HG03378 (cell line): ENCODE results near the gene PRMT1.
A peak's percentile ranks its signal among the peaks of the same experiment; 100 is the strongest.
"Not testable (repeated sequence)": the region's sequence is repeated elsewhere in the genome, so short reads cannot be mapped to it uniquely, and the experiment has no call there.

Source experiments
- ATAC-seq: cut with Tn5 transposase; IDR thresholded peaks from one replicate; pipeline ENCODE4 v1.9.1; 2021; ENCODE audit warnings: mild to moderate bottlenecking, moderate library complexity; ENCODE audit not compliant: unreplicated experiment

The PRMT1 gene

DNA sequence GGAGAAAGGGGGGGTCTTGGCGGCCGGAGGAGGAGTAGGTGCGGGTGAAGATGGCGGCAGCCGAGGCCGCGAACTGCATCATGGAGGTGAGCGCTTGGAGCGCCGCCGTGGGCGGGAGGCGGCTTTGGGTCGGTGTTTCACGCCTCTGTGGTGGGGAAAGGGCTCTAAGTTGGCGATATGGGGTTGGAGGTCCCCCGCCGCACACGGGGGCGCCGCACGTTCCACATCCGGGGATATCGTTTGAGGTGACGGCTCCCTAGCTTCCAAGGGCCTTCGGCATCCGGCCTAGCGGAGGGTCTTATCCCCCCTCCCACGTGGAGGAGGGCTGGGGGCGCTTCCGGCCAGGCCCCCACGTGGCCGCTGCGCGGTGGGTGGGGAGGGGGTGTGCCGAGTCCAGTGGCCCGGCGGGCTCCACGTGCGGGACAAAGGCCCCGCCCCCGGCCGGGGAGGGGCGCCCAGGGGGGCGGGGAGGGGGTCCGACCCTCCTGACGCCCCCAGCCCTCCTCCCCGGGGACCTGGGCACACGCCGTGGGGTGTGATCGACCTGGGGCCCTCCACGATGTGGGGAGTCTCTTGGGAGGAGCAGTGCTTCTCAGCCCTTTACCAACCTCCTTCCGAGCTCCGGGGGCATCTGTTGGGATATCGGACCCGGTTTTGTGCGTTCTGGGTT, at the start of gene PRMT1:
PRMT1 (plus strand) TSS at position 41 of the 670 bp plus-strand sequence; CDS start at position 51, 10 bp downstream.
- no peak for ATAC-seq

DNA sequence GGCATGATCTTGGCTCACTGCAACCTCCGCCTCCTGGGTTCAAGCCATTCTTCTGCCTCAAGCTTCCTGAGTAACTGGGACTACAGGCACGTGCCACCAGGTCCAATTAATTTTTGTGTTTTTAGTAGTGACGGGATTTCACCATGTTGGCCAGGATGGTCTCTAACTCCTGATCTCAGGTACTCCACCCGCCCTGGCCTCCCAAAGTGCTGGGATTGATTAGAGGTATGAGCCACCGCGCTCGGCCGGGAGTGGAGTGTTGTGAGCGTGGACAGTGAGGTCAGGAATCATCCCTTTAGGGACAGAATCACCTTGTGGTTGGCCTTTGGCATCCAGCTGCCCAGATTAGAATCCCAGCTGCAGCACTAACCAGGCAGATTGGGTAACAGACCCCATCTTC, 47.4 kb upstream of the PRMT1 start:
- no peak for ATAC-seq

DNA sequence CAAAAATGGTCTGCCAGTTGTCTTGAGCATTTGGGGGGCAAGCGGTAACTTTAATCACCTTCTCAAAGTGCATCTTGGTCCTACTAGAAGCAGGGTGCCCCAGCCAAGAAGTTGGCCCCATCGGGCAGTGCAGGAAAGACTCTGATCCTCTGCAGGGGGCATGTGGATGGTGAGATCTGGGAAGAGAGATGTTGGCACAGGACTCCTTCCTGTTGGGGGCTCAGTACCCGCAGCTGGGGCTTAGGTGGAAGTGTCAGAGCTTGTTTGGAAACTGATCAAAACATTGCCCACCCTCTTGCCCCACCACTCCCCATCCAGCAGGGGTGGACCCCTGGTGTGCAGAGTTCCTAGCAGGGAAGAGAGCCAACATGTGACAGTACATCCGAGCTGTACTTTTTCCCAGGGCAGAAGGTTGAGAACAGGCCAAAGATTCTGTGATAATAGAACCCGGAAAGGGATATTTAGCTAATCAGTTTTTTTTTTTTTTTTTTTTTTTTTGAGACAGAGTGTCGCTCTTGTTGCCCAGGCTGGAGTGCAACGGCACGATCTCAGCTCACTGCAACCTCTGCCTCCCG, 46.0 kb upstream of the PRMT1 start:
- ATAC-seq, result no peak

DNA sequence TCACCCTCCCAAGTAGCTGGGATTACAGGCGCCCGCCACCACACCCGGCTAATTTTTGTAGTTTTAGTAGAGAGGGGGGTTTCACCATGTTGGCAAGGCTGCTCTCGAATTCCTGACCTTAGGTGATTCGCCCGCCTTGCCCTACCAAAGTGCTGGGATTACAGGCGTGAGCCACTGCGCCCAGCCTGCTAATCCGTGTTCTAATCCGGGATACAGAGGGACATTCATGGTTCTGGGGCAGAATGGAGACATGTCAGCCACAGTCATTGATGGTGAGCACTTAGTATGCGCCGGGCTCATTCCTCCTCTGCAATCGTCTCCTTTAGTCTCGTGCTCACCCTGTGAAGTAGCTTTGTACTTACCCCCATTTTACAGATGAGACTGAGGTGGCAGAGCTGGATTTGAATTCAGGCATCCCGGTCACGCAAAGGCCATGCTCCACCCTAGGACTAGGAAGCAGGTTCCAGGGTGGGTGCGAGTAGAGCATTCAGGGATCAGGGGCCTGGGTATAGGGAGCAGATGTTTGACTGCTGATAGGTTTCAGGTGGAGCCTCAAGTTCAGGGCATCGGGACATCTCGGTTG, 45.4 kb upstream of the PRMT1 start:
- ATAC-seq, result no peak

DNA sequence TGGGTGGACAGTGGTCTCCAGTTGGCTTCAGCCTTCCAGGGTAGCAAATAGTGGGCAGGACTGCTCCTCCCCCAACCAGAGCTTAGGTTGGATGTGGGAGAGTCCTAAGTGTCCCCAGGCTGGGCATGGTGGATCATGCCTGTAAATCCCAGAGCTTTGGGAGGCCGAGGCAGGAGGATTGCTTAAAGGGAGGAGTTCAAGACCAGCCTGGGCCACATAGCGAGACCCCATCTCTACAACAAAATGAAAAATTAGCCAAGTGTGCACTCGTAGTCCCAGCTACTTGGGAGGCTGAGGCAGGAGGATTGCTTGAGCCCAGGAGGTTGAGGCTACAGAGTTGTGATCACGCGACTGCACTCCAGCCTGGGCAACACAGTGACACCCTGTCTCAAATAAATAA, 44.5 kb upstream of the PRMT1 start:
- no peak for ATAC-seq

DNA sequence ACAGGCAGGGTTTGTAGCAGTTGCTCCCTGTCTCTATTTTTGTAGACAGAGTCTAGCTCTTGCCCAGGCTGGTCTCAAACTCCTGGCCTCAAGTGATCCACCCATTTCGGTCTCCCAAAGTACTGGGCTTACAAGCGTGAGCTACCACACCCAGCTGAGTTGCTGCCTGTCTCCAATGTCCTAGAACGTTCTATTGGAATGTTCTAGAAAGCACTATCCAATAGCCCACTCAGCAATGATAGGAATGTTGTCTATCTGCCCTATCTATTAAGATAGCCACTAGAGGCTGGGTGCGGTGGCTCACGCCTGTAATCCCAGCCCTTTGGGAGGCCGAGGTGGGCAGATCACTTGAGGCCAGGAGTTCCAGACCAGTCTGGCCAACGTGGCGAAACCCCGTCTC, 43.8 kb upstream of the PRMT1 start:
- ATAC-seq, result not testable (repeated sequence)

DNA sequence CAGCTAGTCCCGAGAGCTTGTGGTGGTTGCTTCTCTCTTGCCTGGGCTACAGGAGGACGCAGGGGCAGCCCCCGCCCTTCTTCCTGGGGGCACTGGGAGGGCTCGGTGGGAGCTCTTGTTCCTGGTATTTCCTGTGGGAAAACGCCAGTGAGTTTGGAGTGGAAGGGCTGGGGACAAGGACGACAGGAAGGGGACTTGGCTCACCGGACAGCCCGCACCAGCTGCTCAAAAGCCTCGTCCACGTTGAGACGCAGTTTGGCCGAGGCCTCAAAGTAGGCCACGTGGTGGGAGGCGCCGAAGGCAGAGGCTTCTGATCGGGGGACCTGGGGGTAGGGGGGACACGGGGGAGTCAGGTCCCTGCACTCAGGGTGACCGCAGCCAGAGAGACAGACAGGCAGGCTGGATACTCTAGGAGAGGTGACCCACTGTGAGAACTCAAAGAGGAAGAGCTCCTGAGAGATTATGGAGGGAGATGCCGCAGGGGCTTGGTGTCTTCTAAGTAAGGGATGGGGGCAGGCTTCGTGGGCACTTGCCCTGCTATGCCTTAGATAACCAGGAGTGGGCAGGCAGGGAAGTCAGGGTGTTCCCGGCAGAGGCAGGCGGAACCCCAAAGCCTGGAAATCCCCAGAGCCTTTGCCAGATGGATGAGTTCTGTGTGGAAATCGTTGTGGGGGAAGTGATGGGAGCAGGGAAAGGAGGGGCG, 41.4 kb upstream of the PRMT1 start:
- no peak for ATAC-seq

DNA sequence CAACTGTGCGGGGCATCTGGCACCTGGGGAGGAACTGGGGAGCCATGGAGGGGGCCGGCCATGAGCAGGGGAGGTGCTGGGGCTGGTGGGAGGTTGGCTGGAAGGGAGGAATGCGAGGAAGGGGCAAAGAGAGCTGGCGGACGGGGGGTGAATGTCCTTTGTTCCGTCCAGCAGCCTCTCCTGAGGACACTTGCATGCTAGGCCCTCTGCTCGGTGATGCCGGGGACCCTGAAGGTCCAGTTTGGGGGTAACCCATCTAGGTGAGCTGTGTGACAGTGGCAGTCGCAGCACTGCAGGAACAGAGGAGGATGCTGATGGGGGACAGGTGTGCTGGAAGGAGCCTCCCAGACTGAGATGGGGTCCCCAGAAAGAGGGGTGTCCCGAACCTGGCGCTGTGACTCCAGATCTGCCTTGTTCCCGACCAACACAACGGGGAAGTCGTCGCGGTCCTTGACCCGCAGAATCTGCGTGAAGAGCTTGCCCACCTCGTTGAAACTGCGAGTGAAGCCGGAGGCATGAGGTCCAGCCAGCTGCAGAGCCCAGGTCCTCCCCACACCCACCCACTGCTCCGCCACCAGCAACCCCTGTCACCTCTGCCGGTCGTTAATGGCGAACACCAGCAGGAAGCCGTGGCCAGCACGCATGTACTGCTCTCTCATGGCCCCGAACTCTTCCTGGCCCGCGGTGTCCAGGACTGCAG, 40.7 kb upstream of the PRMT1 start:
- no peak for ATAC-seq

DNA sequence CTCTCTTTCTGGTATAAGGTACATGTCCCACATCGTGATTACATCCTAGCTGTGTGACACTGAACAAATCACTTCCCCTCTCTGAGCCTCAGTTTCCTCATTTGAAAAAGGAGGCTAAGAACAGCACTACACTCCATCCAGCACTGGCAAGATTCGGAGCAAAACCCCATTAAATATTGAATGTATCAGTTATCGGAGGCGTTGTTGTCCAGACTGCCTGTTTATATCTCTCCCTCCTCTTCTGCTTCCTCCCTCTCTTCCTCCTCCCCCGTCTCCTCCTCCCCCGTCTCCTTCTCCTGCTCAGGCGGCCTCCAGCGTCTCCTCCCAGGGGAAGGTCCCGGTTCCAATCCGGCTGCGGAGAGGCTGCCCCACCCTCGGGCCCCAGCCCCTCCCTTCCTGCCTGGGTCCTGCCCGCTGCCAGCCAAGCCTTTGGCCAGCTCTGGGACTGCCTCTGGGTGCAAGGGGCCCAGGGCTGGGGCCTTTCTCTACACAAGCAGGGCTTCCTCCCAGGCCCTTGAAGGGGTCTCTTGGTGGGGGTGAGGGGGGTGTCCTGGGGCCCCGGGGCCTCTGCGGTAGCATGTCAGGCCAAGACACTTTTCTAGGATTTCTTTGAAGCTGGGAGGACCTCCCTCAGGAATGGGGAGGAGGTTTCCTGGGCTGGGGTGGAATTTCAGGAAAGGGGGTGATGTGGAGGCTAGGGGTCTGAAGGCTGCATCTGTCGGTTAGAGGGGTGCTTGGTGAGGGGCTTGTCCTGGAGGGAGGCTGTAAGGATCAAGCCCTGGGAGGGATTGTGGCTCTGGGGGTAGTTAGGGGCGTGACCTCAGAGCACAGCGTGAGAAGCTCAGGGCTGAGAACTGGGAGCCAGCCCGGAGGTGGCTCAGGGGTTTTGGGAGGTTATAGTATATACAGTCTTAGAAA, 39.0 kb upstream of the PRMT1 start:
- no peak for ATAC-seq

DNA sequence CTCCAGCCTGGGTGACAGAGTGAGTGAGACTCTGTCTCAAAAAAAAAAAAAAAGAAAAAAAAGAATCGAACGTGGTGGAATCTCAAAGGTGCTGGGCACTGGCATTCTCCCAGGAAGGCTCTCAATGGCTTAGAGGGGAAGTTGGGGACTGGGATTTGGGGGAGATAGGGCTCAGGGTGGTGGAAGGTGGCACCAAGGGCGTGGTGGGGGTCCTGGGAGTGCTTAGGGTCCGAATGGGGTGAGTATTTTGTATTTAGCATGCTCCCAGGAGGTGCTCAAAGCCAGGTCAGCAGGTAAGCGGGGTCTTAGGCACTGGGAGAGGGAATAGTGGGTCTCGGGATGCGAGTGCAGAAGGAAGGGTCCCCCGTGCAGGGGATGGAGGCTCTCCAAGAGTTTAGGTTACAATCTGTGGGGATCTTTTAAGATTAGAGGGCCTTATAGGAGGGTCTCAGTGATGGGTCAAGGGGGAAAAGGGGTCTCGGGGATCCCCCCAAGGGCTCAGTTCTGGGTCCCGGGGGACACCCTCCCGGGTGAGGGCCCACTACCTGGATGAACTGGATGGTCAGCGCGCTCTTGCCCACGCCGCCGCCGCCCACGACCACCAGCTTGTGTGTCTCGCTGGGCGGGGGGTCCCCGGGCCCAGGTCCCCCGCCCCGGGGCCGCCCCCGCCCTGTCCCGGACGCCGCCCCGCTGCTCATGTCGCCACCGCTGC, 37.5 kb upstream of the PRMT1 start:
- no peak for ATAC-seq

DNA sequence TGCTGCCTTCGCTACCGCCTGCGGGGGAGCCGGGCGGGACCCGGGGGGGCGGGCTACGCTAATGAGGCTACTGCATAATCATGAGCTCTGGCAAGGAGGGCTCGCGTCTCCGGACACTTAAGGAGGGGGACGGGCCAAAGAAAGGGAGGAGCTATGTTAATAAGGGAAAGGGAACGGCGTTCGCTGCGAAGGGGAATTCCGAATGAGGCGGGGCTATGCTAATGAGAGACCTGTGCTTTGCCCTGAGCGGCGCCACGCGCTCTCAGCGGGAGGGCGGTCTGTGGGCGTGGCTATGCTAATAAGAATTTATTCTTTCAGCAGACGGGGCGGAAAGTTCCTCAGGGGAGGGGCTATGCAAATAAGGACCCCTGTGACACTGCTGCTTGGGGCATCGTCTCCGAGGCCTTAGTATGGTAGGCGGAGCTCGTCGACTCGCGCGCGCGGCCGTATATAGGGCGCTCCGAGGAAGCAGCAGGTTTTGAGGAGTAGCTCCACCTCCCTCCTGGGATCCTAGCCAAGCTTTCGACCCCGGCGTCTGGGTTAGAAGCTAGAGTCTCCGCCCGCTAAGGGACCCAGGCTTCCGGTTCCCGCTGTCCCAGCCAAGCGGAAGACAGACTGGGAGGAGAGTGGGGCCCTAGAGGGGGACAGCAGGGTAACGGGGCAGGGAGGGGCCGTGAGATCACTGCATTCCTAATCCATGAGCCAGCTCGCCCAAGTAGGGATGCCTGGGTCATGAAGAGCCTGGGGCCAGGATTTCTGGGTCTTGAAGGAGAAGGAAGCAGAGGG, 36.8 kb upstream of the PRMT1 start, which contains the start of gene RRAS:
RRAS (minus strand) TSS at position 31 of the 786 bp plus-strand sequence. CDS start 45 bp downstream, outside the sequence.
- ATAC-seq, result peak; percentile 76

DNA sequence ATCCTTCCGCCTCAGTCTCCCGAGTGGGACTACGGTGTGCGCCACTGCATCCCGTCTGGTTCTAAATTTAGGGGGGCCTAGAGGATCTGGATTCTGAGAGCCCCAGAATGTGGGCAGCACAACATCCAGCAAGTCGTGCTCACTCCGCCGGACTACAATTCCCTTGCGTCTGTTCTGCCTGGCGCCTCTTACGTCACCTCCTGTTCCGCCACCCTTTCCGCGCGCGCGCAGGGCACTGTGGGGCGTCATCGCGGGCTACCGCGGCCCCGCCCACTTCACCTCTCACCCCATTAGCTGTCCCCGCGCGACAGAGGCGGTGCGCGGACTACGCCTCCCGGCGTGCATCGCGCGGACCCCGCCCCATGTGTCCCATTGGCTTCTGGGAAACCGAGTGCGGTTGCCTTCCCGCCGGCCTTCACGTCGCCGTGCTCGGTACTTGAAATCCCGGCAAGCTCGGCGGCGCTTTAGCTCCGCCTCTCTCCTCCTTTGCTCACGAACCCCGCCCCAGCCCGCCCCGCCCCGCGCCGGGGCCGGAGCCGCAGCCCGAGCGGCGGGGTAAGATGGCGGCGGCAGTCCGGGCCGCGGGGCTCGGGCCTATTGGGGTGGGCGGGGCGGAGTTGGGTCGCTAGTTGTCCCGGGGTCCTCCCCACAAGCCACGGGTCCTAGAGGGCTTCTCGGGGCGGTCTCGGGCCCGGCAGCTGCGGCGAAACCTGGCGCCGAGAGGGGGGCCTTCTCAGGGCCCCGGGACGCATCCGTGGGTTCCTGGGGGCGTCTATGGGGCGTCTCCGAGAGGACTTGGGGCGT, 35.2 kb upstream of the PRMT1 start, which contains the start of gene SCAF1:
SCAF1 (plus strand) TSS at position 522 of the 804 bp plus-strand sequence. CDS start 2,818 bp downstream, outside the sequence.
- peak; percentile 52 for ATAC-seq

DNA sequence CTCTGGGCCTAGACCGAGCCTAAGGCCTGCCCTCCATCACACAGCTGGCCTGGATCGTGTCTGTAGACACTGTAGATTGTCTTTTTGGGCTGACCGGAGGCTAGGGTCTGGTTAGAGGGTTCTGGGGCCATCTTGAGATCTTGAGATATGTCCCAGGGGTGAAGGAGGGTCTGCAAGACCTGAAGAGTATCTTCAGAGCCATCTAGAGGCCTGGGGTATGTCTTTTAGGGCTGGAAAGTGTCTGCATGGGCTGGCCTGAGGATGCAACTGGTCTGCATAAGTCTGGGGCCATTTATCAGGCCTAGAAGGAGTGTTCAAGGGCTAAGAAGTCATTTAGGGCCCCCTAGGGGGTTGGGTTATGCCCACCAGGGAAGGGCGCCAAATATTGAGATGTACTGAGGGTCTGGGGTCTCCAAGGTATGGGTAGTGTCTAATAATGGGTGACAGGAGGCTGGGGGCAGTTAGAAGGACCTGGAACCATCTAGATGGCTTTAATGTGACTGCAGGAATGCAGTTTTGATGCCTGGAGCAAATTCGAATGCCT, 34.5 kb upstream of the PRMT1 start:
- ATAC-seq, result no peak

DNA sequence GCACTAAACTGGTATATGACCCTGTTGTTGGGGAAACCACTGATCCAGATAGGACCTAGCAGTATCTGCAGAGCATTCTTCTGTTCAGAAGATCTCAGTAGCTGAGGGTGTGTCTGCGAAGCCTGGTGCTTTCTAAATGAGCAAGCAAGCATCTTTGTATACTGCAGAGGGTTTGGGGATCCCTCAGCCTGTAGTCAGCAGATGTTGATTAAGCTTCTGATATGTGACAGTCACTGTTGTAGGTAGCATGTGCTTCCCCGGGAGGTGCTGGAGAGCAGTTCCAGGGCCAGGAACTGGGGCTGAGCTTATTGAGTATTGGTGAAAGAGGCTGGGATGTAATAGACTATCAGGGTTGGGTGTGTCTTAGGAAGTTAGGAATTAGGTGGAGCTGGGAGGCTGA, 33.6 kb upstream of the PRMT1 start:
- ATAC-seq, result no peak

DNA sequence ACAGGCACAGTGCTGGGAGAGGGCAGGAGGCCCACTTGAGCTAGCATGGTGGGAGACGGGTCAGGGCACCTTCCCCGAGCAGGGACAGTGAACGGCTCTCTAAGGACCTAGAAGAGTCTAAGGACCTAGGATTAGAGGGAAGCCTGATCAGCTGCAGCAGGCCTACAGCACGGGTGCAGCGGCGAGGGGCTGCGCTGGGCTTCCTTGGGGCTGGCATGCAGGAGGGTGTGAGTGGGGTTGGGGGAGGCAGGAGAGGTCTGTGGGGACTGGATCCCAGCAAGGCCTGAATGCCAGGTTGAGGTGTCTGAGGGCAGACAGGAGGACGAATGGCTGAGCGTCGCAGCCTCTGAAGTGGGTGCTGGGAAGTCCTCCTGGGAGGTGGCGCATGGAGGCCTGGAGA, 31.5 kb upstream of the PRMT1 start:
- ATAC-seq, result no peak

DNA sequence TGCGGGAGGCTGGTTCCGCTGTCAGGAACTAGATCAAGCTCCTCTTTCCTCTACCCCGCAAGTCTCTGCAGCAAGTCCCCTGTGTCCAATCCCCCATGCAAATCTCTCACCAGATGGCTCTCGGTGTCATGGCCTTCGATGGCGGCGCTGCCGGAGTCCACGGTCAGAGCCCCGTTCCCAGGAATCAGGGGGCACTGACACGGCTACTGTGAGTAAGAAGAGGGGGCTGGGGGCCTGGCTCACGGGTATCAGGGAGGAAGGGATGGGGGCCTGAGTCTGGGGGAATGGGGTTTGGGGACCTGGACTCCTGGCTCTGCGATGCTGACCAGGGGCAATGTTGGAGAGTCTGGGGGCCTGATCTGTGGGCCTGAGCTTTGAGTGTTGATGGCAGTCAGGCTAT, 31.1 kb upstream of the PRMT1 start:
- ATAC-seq, result no peak

DNA sequence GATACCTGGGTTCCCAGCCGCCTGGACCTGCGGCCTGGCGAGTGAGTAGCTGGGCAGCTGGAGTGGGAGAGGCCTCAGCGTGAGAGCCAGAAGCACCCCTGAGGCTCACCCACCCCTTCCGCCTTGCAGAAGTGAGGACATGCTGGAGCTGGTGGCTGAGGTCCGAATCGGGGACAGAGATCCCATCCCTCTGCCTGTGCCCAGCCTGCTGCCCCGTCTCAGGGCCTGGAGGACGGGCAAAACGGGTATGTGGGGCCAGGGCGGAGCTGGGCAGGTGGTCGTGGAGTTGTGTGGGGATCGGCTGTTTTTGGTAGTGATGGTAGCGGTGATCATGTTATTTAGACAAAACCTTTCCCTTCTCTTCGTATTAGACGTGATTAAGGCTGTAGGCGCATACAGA, 30.5 kb upstream of the PRMT1 start:
- no peak for ATAC-seq
